Muscle layer of colon (tissue), 2 donors: ENCODE measurements around the gene CBFA2T2.

Experiments
- H3K27ac ChIP-seq: one replicate; pipeline ENCODE4 v1.7.0; 2013; ENCODE audit warnings: low read depth, mild to moderate bottlenecking, low read length, moderate library complexity
- H3K27me3 ChIP-seq, 2 donors: one replicate each; pipeline ENCODE4 v1.7.0; 2013; ENCODE audit warnings: low read length in 2 of 2, mild to moderate bottlenecking in 2 of 2; ENCODE audit not compliant: insufficient read depth in 2 of 2, control insufficient read depth in 1 of 2
- H3K36me3 ChIP-seq: one replicate; pipeline ENCODE4 v1.7.0; 2013; ENCODE audit warnings: mild to moderate bottlenecking, low read length; ENCODE audit not compliant: insufficient read depth
- H3K4me1 ChIP-seq: one replicate; pipeline ENCODE4 v1.7.0; 2013; ENCODE audit warnings: mild to moderate bottlenecking, low read length; ENCODE audit not compliant: insufficient read depth
- H3K4me3 ChIP-seq, 2 donors: one replicate each; pipeline ENCODE4 v1.7.0; 2013; ENCODE audit warnings: low read length in 2 of 2, low read depth in 1 of 2, mild to moderate bottlenecking in 1 of 2, moderate library complexity in 1 of 2
- H3K9ac ChIP-seq: one replicate; pipeline ENCODE4 v1.7.0; 2013; ENCODE audit warnings: low read length
- H3K9me3 ChIP-seq: one replicate; pipeline ENCODE4 v1.7.0; 2013; ENCODE audit warnings: mild to moderate bottlenecking, low read length
- donor health status: abdominal sarcoma.
- donor health status: Adenocarcinoma of cecum.

CBFA2T2 gene

GRCh38 chr20:33650753-33651561, 161.1 kb downstream of the CBFA2T2 start:
- no peak overlapping the region for H3K9ac ChIP-seq
- no peak overlapping the region for H3K27ac ChIP-seq
- no peaks in the 10 kb centered on the region for H3K27me3 ChIP-seq
- no peaks in the 10 kb centered on the region for H3K9me3 ChIP-seq
- H3K36me3 ChIP-seq = no peaks in the 10 kb centered on the region
- no peak overlapping the region for H3K4me3 ChIP-seq
- peaks cover 40% of the 10 kb centered on the region for H3K4me1 ChIP-seq

- Histone ChIP-seq H3K9ac (no peak overlapping the region), H3K27me3 (no peaks in the 10 kb centered on the region), H3K27ac (no peak overlapping the region), H3K4me3 (no peak overlapping the region), H3K4me1 (peaks cover 40% of the 10 kb centered on the region), H3K36me3 (peaks cover under 1% of the 10 kb centered on the region), H3K9me3 (no peaks in the 10 kb centered on the region)
Measured at GRCh38 chr20:33651562-33652048, 161.7 kb downstream of the CBFA2T2 start.

GRCh38 chr20:33653218-33653899, 163.5 kb downstream of the CBFA2T2 start:
- Histone ChIP-seq H3K4me3 (peak overlapping the region in 1 of 2 donors; percentile 54), H3K9ac (peak overlapping the region; percentile 28)

GRCh38 chr20:33653900-33654596, 164.2 kb downstream of the CBFA2T2 start:
- H3K9ac ChIP-seq = peak overlapping the region; percentile 28
- peak overlapping the region in 1 of 2 donors; percentile 54 for H3K4me3 ChIP-seq
- peaks cover 18% of the 10 kb centered on the region for H3K4me1 ChIP-seq
- peaks cover 23% of the 10 kb centered on the region for H3K36me3 ChIP-seq
- no peak overlapping the region for H3K27ac ChIP-seq
- no peaks in the 10 kb centered on the region for H3K27me3 ChIP-seq
- no peaks in the 10 kb centered on the region for H3K9me3 ChIP-seq

More at GRCh38 chr20:33653218-33653899, 163.5 kb downstream of the CBFA2T2 start:
- Histone ChIP-seq H3K9me3 (no peaks in the 10 kb centered on the region), H3K36me3 (peaks cover 16% of the 10 kb centered on the region), H3K4me1 (peaks cover 25% of the 10 kb centered on the region), H3K27me3 (no peaks in the 10 kb centered on the region), H3K27ac (no peak overlapping the region)

- Histone ChIP-seq H3K9ac (no peak overlapping the region), H3K27ac (no peak overlapping the region)
Measured at GRCh38 chr20:33654680-33655161, 164.8 kb downstream of the CBFA2T2 start.

GRCh38 chr20:33655164-33655563, 165.3 kb downstream of the CBFA2T2 start:
- peaks cover 9% of the 10 kb centered on the region for H3K4me1 ChIP-seq
- H3K36me3 ChIP-seq = peaks cover 34% of the 10 kb centered on the region
- no peak overlapping the region for H3K27ac ChIP-seq
- no peaks in the 10 kb centered on the region for H3K9me3 ChIP-seq
- no peak overlapping the region for H3K4me3 ChIP-seq
- H3K27me3 ChIP-seq = no peaks in the 10 kb centered on the region
- H3K9ac ChIP-seq = no peak overlapping the region

More at GRCh38 chr20:33654680-33655161, 164.8 kb downstream of the CBFA2T2 start:
- Histone ChIP-seq H3K4me1 (peaks cover 12% of the 10 kb centered on the region), H3K27me3 (no peaks in the 10 kb centered on the region), H3K36me3 (peaks cover 30% of the 10 kb centered on the region), H3K9me3 (no peaks in the 10 kb centered on the region), H3K4me3 (no peak overlapping the region)

GRCh38 chr20:33656010-33656782, 166.3 kb downstream of the CBFA2T2 start:
- Histone ChIP-seq H3K27ac (no peak overlapping the region), H3K4me3 (no peak overlapping the region), H3K36me3 (peaks cover 34% of the 10 kb centered on the region), H3K9ac (no peak overlapping the region), H3K27me3 (no peaks in the 10 kb centered on the region), H3K4me1 (peaks cover 9% of the 10 kb centered on the region), H3K9me3 (no peaks in the 10 kb centered on the region)

GRCh38 chr20:33656783-33657703, 167.1 kb downstream of the CBFA2T2 start:
- Histone ChIP-seq H3K4me3 (no peak overlapping the region), H3K36me3 (peaks cover 34% of the 10 kb centered on the region), H3K9ac (no peak overlapping the region), H3K27me3 (no peaks in the 10 kb centered on the region), H3K9me3 (no peaks in the 10 kb centered on the region), H3K4me1 (peaks cover 9% of the 10 kb centered on the region), H3K27ac (no peak overlapping the region)

GRCh38 chr20:33657704-33658095, 167.8 kb downstream of the CBFA2T2 start:
- no peak overlapping the region for H3K4me3 ChIP-seq
- no peak overlapping the region for H3K9ac ChIP-seq
- peaks cover 16% of the 10 kb centered on the region for H3K4me1 ChIP-seq
- no peak overlapping the region for H3K27ac ChIP-seq
- H3K27me3 ChIP-seq = no peaks in the 10 kb centered on the region
- H3K36me3 ChIP-seq = peaks cover 34% of the 10 kb centered on the region
- no peaks in the 10 kb centered on the region for H3K9me3 ChIP-seq

GRCh38 chr20:33658510-33658909, 168.6 kb downstream of the CBFA2T2 start:
- H3K27me3 ChIP-seq = no peaks in the 10 kb centered on the region
- no peak overlapping the region for H3K27ac ChIP-seq
- H3K9me3 ChIP-seq = no peaks in the 10 kb centered on the region
- no peak overlapping the region for H3K4me3 ChIP-seq
- H3K4me1 ChIP-seq = peaks cover 17% of the 10 kb centered on the region
- no peak overlapping the region for H3K9ac ChIP-seq
- peaks cover 34% of the 10 kb centered on the region for H3K36me3 ChIP-seq
